HepG2 (cell line): ENCODE results near the gene EPB41L5. TPM values are rescaled to one million over a fixed set of nuclear protein-coding genes. Genes with fewer than 3 reads are reported as not detected.

Experiments used
- ELK4 ChIP-seq: sonication (generic); formaldehyde crosslinking; IDR thresholded peaks from 2 replicates; pipeline ENCODE4 v1.9.0; 2021; ENCODE audit warnings: missing genetic modification reagents, borderline replicate concordance
- MED1 ChIP-seq: sonication (generic); formaldehyde crosslinking; IDR thresholded peaks from 2 replicates; pipeline ENCODE4 v1.4.0; 2020; ENCODE audit warnings: missing genetic modification reagents
- MTF2 ChIP-seq: sonication (generic); formaldehyde crosslinking; IDR thresholded peaks from 2 replicates; pipeline ENCODE4 v1.5.0; 2020; ENCODE audit warnings: missing genetic modification reagents, borderline replicate concordance
- TBX2 ChIP-seq: sonication (generic); formaldehyde crosslinking; IDR thresholded peaks from 2 replicates; pipeline ENCODE4 v1.5.0; 2020; ENCODE audit warnings: missing genetic modification reagents, mild to moderate bottlenecking, borderline replicate concordance
- ZFP1 ChIP-seq: IDR thresholded peaks from 2 replicates; pipeline ENCODE4 v1.6.1; 2016
- polyA plus RNA-seq, 8 experiments: library from polyadenylated mRNA; depleted of rRNA in 3 of 8; stranded (reverse) in 7 of 8; unstranded in 1 of 8; fragments of >200 nt; fragmentation: Illumina TruSeq in 4 of 8; extraction: Trizol in 4 of 8; gene quantifications; 2 replicates each; pipeline versions ENCODE4 v1.2.1 to v1.2.3, GENCODE V29; 2011 to 2016; ENCODE audit warnings: low read depth in 4 of 8, missing spikeins in 1 of 8, mixed read lengths in 1 of 8; ENCODE audit not compliant: insufficient read depth in 1 of 8
- total RNA-seq, 5 experiments: library from RNA; depleted of rRNA; stranded (reverse); fragments of >200 nt; fragmentation: Illumina TruSeq; extraction: Trizol; gene quantifications; 2 replicates each; pipeline ENCODE4 v1.2.3, GENCODE V29; 2016; ENCODE audit warnings: low read depth in 1 of 5
- TF ChIP-seq, protein P1 (sequence below): sonication (generic); formaldehyde crosslinking; IDR thresholded peaks from 2 replicates; pipeline ENCODE4 v1.5.0; 2020; ENCODE audit warnings: missing genetic modification reagents
- TF ChIP-seq, protein P2 (sequence below): sonication (generic); formaldehyde crosslinking; IDR thresholded peaks from 2 replicates; pipeline ENCODE4 v1.4.0; 2020; ENCODE audit warnings: missing genetic modification reagents, mild to moderate bottlenecking, borderline replicate concordance

EPB41L5 gene
- total and polyA plus RNA-seq, 2 of the 13 experiments (the other 11 are each of a cell fraction or from before 2014, with no cell fraction given): 40.5 to 47.5 TPM

DNA sequence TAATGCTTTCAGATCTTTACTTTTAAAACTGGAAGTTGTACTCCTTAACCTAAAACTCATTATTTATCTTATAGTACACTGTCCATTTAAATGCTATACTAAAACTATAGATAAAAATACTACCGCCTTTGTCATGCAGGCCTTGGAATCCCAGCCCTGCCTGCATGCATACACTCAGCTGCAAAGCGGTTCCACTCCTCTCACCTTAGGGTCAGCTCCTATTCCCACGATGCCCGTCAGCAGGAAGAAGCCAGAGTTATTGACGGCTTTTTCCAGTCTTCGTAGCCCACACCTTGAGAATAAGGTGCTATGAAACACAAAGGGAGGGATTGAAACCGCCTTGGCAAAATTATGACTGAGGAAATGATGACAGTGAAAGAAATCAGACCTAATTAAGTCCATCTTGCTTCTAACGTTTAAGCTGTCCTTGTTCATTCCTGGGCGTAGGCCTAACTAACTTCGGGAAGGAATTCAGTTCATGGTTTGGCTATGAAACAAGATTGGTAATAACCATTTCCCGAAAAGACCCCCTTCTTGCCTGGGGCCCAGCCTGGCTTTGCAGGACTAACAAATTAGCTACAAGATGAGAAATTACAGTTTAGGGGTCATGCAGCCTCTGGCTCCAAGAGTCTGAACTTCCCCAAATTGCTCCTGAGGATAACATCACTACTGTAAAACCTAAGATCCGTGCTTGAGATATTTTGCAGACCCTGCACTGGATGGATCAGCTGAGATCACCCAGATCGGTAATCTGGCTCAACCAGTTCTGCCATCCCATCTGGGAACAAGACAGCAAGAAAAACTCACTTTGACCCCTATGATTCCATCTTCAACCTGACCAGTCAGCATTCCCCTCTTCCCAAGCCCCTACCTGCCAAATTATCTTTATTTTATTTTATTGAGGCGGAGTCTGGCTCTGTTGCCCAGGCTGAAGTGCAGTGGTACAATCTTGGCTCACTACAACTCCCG, 17.1 kb downstream of the EPB41L5 start (continued):
- TF ChIP-seq, protein P1, sequence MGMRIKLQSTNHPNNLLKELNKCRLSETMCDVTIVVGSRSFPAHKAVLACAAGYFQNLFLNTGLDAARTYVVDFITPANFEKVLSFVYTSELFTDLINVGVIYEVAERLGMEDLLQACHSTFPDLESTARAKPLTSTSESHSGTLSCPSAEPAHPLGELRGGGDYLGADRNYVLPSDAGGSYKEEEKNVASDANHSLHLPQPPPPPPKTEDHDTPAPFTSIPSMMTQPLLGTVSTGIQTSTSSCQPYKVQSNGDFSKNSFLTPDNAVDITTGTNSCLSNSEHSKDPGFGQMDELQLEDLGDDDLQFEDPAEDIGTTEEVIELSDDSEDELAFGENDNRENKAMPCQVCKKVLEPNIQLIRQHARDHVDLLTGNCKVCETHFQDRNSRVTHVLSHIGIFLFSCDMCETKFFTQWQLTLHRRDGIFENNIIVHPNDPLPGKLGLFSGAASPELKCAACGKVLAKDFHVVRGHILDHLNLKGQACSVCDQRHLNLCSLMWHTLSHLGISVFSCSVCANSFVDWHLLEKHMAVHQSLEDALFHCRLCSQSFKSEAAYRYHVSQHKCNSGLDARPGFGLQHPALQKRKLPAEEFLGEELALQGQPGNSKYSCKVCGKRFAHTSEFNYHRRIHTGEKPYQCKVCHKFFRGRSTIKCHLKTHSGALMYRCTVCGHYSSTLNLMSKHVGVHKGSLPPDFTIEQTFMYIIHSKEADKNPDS (CRISPR knock-in tag): no peak
- TF ChIP-seq ELK4 (CRISPR knock-in tag) (no peak), MED1 (CRISPR knock-in tag) (no peak), TBX2 (CRISPR knock-in tag) (no peak), MTF2 (no peak), ZFP1 (no peak)
- TF ChIP-seq, protein P2, sequence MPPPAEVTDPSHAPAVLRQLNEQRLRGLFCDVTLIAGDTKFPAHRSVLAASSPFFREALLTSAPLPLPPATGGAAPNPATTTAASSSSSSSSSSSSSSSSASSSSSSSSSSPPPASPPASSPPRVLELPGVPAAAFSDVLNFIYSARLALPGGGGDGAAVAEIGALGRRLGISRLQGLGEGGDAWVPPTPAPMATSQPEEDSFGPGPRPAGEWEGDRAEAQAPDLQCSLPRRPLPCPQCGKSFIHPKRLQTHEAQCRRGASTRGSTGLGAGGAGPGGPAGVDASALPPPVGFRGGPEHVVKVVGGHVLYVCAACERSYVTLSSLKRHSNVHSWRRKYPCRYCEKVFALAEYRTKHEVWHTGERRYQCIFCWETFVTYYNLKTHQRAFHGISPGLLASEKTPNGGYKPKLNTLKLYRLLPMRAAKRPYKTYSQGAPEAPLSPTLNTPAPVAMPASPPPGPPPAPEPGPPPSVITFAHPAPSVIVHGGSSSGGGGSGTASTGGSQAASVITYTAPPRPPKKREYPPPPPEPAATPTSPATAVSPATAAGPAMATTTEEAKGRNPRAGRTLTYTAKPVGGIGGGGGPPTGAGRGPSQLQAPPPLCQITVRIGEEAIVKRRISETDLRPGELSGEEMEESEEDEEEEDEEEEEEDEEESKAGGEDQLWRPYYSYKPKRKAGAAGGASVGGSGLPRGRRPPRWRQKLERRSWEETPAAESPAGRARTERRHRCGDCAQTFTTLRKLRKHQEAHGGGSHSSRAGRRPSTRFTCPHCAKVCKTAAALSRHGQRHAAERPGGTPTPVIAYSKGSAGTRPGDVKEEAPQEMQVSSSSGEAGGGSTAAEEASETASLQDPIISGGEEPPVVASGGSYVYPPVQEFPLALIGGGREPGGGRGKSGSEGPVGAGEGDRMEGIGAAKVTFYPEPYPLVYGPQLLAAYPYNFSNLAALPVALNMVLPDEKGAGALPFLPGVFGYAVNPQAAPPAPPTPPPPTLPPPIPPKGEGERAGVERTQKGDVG (CRISPR knock-in tag): no peak
